GM18870 (cell line): ENCODE data around the gene CNOT1.

ENCODE experiments used
- ATAC-seq: cut with Tn5 transposase; IDR thresholded peaks from one replicate; pipeline ENCODE4 v1.9.1; 2021; ENCODE audit warnings: moderate library complexity; ENCODE audit not compliant: unreplicated experiment

CNOT1 gene

DNA sequence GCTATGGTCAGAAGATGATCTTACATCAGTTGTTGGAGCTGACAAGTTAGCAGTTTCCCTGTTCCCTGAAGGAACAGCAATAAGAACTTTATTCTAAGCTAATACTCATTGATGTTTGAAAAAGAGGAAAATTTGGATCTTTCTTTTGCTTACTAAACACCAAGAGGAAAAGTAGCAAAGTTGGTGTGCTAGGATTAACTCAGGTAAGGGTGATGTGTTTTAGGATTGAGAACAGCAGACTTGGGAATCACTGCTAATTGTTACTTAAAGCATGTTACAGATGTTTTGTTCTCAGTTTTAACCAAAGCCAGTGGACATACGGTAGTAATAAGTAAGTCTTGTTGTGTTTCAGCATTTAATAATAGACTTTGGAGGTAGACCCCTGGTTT is 110.7 kb downstream of the CNOT1 start:
- no peak for ATAC-seq

- ATAC-seq: peak; percentile 47
Observed at GRCh38 chr16:58518083-58518979, 111.3 kb downstream of the CNOT1 start.

DNA sequence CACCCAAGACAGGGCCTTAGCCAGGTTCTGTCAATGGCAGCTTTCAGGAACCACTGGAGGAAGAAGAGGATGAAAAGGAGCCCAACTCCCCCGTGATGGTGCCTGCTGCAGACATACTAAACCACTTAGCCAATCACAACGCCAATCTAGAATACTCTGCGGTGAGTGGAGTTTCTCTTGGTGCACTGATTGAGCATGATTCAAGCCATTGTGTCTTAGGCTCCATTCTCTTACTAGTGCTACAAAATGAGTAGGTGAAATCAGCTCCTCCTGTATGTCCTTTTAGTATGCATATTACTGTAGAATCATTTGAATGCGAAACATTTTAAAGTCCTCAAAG is 112.9 kb downstream of the CNOT1 start:
- ATAC-seq: no peak

GRCh38 chr16:58515871-58516767 is 113.5 kb downstream of the CNOT1 start:
- ATAC-seq: no peak

DNA sequence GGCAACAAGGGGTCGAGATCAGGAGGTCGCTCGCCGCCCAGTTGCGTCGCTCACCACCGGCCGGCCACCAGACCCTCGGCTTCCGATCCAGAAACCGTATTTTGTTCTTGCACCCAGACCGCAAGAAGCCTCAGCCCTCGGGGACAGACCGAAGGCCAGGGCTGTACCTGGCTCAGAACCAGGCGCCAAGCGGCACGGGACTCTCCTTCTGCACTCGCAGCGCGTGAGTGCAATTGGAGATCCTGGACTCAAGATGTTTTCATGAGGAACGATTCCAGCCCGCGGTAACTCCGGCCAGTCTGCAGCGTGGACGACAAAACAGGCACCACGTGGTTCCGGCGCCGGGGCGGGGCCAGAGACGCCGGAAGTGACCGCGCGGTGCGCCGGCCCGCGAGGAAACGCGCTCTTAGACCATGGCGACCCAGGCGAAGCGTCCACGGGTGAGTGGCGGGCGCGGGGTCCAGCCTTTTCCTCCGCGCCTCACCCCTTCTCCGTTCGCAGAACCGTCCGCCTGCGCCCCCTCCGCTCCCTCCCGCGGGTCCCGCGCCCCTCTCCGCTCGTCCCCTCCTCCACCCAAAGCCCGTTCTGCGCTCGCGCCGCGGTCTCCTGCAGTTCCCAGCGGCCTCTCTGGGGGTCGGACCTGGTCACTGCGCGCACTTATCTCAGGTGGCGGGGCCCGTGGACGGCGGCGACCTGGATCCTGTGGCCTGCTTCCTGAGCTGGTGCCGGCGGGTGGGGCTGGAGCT is 114.3 kb downstream of the CNOT1 start, which contains the start of gene SETD6:
SETD6 (plus strand) TSS at position 393 of the 746 bp plus-strand sequence; CDS start at position 414, 21 bp downstream.
- peak; percentile 41 for ATAC-seq

DNA sequence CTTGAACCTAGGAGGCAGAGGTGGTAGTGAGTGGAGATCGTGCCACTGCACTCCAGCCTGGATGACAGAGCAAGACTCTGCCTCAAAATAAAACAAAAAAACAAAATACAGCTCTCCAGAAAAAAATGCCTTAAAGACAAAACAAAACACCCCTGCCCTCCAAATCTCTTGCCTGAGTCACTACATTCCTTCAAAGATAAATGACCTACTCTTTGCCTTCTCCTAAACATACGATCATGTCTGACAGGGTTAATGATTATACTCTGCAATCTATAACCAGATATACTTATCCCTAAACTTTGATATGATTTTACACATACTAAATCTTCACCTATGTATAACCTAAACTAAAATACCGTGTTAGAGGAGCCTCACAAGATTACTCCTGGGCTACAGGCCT is 115.8 kb downstream of the CNOT1 start:
- ATAC-seq: no peak

- ATAC-seq: peak; percentile 41
Observed at GRCh38 chr16:58511933-58512815, 117.5 kb downstream of the CNOT1 start.

DNA sequence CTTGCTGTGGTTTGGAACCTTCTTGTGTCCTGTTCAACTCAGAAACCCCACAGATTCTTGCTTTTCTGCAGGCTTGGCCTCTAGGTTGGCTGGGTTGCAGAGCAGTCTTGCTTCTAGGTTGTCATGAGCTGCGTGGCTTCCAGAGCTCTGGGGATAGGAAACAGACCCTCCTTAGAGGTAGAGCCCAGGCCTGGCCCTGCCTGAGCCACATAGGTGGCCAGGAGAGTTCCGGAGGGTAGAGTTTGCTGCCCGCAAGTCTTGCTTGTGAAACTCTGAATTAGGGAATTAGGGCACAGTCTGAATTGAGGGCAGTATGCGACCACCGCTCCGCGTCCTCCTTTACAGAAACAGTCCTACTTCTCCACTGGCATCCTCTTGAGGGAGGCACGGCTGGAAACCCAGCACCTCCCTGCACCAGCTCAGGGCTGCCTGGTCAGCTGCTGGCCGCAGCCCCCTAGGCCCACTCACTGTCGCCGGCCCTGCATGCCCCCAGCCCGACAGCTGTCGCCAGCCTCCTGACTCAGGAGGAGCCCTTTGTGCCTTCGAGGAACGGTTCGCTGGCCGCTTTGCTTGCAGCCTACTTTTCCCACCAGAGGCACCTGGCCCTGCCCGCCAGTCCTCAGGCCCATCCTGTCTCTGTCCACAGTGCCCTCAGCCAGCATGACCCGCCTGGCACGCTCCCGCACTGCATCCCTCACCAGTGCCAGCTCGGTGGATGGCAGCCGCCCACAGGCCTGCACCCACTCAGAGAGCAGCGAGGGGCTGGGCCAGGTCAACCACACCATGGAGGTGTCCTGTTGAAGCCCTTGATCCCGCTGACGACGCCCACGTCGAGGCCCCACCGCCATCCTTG is 118.6 kb downstream of the CNOT1 start:
- no peak for ATAC-seq

DNA sequence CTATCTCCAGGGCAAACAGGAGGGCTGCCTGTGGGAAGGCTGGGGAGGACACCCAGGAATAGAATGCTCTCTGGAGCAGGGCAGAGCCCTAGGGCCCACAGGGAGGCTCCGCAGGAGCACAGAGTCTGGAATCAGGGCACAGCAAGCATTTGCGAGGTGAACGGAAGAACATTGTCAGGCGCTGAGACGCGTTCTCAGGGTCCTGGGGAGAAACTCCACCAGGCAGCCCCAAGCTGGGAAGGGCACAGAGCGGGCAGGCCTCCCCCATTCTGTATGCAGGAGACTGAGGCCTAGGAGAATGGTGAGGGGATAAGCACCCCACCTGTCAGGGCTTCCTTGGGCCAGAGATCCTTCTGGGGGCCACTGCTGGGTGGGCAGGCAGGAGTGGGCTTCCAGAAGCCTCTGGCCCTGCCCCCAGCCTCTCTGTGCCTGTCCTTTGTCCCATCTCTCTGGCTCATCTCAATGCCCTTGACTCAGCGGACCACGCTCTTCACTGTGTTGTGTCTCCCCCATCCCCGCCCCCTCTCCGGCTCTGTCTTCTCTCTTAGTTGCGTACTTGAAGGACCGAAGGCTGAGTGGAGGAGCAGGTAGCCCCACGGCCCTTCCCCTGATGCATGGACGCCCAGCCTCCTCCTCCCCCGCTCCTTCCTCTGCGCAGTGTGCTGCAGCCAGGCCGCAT is 119.4 kb downstream of the CNOT1 start:
- ATAC-seq: no peak

DNA sequence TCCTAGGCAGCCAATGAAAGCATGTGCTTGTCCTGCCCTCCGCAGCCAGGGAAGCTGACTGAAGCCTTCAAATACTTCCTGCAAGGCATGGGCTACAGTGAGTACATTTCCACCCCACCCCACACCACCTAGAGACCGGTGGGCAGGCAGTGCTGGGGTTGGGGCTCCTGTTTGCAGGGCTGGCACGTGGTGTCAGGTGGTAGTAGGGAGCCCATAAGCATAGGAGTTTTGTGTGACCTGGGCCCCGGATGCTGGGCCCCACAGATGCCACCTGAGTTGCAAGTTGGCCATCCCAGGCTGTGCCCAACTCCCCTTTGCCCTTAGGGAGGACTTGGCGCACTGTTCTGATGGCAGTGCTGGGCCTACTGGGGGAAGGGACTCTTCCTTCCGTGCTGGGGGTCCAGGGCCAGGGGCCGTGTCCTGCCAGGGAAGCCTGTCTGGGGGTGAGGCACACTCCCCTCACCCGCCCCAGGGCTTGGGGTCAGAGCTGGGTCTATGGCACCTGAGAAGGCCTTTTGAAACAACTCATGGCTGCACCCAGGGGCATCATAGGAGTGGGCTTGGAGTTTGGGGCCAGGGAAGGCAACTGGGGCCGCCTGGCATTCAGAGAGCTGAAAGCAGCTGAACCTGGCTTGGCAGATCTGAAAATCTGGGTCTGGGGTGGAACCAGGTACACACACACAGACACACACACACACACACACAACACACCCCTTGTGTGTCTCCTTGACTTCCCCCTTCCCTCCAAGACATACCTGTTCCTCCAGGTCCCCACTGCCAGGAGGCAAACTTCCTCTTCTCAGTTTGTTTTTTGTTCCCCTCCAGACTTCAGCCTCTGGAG is 120.2 kb downstream of the CNOT1 start:
- ATAC-seq: no peak

- no peak for ATAC-seq
Observed at GRCh38 chr16:58508671-58509251, 120.9 kb downstream of the CNOT1 start.

GRCh38 chr16:58507963-58508670 is 121.5 kb downstream of the CNOT1 start:
- no peak for ATAC-seq

DNA sequence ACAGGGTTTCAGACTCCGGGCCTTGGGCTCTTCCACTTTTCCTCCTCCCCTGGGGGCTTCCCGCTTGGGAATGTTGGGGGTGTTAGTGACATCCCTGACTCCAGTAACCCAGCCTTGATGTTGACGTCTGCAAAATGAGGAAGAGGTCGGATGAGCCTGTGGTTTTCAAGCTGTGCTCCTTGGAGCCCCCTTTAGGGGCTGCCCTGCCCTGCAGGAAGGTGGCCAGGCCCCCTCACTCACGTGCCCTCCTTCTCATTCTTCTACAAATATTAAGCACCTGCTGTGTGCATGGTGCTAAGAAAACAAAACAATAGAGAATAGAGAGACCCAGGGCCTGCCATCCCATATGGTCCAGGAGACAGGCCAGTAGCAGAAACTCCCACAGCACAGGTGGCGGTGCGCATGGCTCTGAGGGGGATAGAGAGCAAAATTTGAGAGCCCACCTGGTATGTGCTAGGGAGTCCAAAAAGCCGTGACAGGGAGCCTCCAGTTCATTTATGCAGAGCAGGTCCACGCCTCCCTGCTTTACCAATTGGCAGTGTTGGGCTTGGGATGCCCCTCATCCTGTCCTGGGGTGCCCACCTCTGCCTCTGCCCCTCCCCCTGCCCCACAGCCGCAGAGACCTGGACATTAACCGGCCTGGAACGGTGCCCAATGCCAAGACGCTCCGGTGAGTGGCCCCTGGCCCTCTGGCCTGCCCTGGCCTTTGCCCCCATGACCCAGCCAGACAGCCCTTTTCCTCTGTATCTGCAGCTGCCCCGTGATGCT is 122.2 kb downstream of the CNOT1 start:
- no peak for ATAC-seq

GRCh38 chr16:58506241-58507194 is 123.1 kb downstream of the CNOT1 start:
- ATAC-seq: no peak
